HG02981 (cell line): ENCODE data around the gene ABHD6.
A peak's percentile ranks its signal among the peaks of the same experiment; 100 is the strongest.
"Not testable (repeated sequence)": the region's sequence is repeated elsewhere in the genome, so short reads cannot be mapped to it uniquely, and the experiment has no call there.

Experiments used
- ATAC-seq: cut with Tn5 transposase; IDR thresholded peaks from one replicate; pipeline ENCODE4 v1.9.1; 2021; ENCODE audit warnings: mild to moderate bottlenecking, moderate library complexity; ENCODE audit not compliant: unreplicated experiment

Gene ABHD6

GRCh38 chr3:58242340-58242739 lies 4.7 kb downstream of the ABHD6 start:
- no peak for ATAC-seq

GRCh38 chr3:58242860-58243259 lies 5.3 kb downstream of the ABHD6 start:
- ATAC-seq: not testable (repeated sequence)

GRCh38 chr3:58243976-58244585 lies 6.5 kb downstream of the ABHD6 start:
- ATAC-seq: no peak

- no peak for ATAC-seq
Observed at GRCh38 chr3:58246148-58247047, 8.8 kb downstream of the ABHD6 start.

GRCh38 chr3:58249358-58250092 lies 11.9 kb downstream of the ABHD6 start:
- ATAC-seq: no peak

GRCh38 chr3:58250093-58250707 lies 12.6 kb downstream of the ABHD6 start:
- no peak for ATAC-seq

- ATAC-seq: no peak
Observed at GRCh38 chr3:58251631-58252035, 14.0 kb downstream of the ABHD6 start.

GRCh38 chr3:58254144-58254543 lies 16.6 kb downstream of the ABHD6 start:
- no peak for ATAC-seq

GRCh38 chr3:58256061-58256460 lies 18.5 kb downstream of the ABHD6 start:
- no peak for ATAC-seq

- no peak for ATAC-seq
Observed at GRCh38 chr3:58256511-58256910, 18.9 kb downstream of the ABHD6 start.

GRCh38 chr3:58258392-58259055 lies 20.9 kb downstream of the ABHD6 start:
- ATAC-seq: no peak

- no peak for ATAC-seq
Observed at GRCh38 chr3:58260261-58260731, 22.7 kb downstream of the ABHD6 start.

GRCh38 chr3:58260733-58261132 lies 23.1 kb downstream of the ABHD6 start:
- ATAC-seq: no peak

- peak; percentile 90 for ATAC-seq
Observed at GRCh38 chr3:58261954-58262666, 24.5 kb downstream of the ABHD6 start.

GRCh38 chr3:58266577-58266976 lies 29.0 kb downstream of the ABHD6 start:
- ATAC-seq: no peak

GRCh38 chr3:58267543-58267942 lies 30.0 kb downstream of the ABHD6 start:
- ATAC-seq: not testable (repeated sequence)

- ATAC-seq: no peak
Observed at GRCh38 chr3:58269356-58269755, 31.8 kb downstream of the ABHD6 start.

GRCh38 chr3:58270485-58270884 lies 32.9 kb downstream of the ABHD6 start:
- no peak for ATAC-seq

GRCh38 chr3:58271901-58272501 lies 34.4 kb downstream of the ABHD6 start:
- ATAC-seq: no peak
